ENCODE data around the gene SNRK. TPM values are rescaled to one million over a fixed set of nuclear protein-coding genes. Genes with fewer than 3 reads are reported as not detected.

Gene SNRK
- total RNA-seq, 1 donor from 2014 or later = 18.2 TPM

GRCh38 chr3:43389388-43390254, 103.3 kb downstream of the SNRK start:
- peaks cover 7% of the 10 kb centered on the region for H3K36me3 Mint-ChIP-seq (ENCODE audit: low read depth)
- peaks cover 7% of the 10 kb centered on the region for H3K9me3 Mint-ChIP-seq
- no peak overlapping the region for H3K4me3 Mint-ChIP-seq
- DNase-seq (ENCODE audit: low read depth, low spot score) = no peak
- no peaks in the 10 kb centered on the region for H3K27me3 Mint-ChIP-seq (ENCODE audit: low read depth)
- no peaks in the 10 kb centered on the region for H3K4me1 Mint-ChIP-seq
- TF ChIP-seq, protein P1, sequence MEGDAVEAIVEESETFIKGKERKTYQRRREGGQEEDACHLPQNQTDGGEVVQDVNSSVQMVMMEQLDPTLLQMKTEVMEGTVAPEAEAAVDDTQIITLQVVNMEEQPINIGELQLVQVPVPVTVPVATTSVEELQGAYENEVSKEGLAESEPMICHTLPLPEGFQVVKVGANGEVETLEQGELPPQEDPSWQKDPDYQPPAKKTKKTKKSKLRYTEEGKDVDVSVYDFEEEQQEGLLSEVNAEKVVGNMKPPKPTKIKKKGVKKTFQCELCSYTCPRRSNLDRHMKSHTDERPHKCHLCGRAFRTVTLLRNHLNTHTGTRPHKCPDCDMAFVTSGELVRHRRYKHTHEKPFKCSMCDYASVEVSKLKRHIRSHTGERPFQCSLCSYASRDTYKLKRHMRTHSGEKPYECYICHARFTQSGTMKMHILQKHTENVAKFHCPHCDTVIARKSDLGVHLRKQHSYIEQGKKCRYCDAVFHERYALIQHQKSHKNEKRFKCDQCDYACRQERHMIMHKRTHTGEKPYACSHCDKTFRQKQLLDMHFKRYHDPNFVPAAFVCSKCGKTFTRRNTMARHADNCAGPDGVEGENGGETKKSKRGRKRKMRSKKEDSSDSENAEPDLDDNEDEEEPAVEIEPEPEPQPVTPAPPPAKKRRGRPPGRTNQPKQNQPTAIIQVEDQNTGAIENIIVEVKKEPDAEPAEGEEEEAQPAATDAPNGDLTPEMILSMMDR (conservative IDR thresholded peaks at IDR 0.05) = no peak
- H3K27ac Mint-ChIP-seq (ENCODE audit: unreplicated experiment) = no peak overlapping the region

GRCh38 chr3:43390255-43390588, 103.9 kb downstream of the SNRK start:
- no peaks in the 10 kb centered on the region for H3K27me3 Mint-ChIP-seq (ENCODE audit: low read depth)
- H3K9me3 Mint-ChIP-seq = peaks cover 6% of the 10 kb centered on the region
- H3K27ac Mint-ChIP-seq (ENCODE audit: unreplicated experiment) = no peak overlapping the region
- TF ChIP-seq, protein P1 (conservative IDR thresholded peaks at IDR 0.05) = no peak
- no peaks in the 10 kb centered on the region for H3K4me1 Mint-ChIP-seq
- H3K4me3 Mint-ChIP-seq = no peak overlapping the region
- H3K36me3 Mint-ChIP-seq (ENCODE audit: low read depth) = peaks cover 2% of the 10 kb centered on the region
- DNase-seq (ENCODE audit: low read depth, low spot score) = no peak

GRCh38 chr3:43391621-43392020, 105.3 kb downstream of the SNRK start:
- no peak overlapping the region for H3K27ac Mint-ChIP-seq (ENCODE audit: unreplicated experiment)
- no peak for DNase-seq (ENCODE audit: low read depth, low spot score)
- TF ChIP-seq, protein P1 (conservative IDR thresholded peaks at IDR 0.05) = no peak

GRCh38 chr3:43394041-43394554, 107.8 kb downstream of the SNRK start:
- H3K4me3 Mint-ChIP-seq = no peak overlapping the region
- H3K27ac Mint-ChIP-seq (ENCODE audit: unreplicated experiment) = no peak overlapping the region
- TF ChIP-seq, protein P1 (conservative IDR thresholded peaks at IDR 0.05) = no peak
- H3K4me1 Mint-ChIP-seq = no peaks in the 10 kb centered on the region
- H3K9me3 Mint-ChIP-seq = peaks cover 3% of the 10 kb centered on the region
- no peak for DNase-seq (ENCODE audit: low read depth, low spot score)
- H3K27me3 Mint-ChIP-seq (ENCODE audit: low read depth) = no peaks in the 10 kb centered on the region
- peaks cover 2% of the 10 kb centered on the region for H3K36me3 Mint-ChIP-seq (ENCODE audit: low read depth)

More at GRCh38 chr3:43391621-43392020, 105.3 kb downstream of the SNRK start:
- Mint-ChIP-seq H3K9me3 (peaks cover 3% of the 10 kb centered on the region), H3K27me3 (ENCODE audit: low read depth) (no peaks in the 10 kb centered on the region), H3K4me1 (no peaks in the 10 kb centered on the region), H3K36me3 (ENCODE audit: low read depth) (peaks cover 2% of the 10 kb centered on the region), H3K4me3 (no peak overlapping the region)

DNA sequence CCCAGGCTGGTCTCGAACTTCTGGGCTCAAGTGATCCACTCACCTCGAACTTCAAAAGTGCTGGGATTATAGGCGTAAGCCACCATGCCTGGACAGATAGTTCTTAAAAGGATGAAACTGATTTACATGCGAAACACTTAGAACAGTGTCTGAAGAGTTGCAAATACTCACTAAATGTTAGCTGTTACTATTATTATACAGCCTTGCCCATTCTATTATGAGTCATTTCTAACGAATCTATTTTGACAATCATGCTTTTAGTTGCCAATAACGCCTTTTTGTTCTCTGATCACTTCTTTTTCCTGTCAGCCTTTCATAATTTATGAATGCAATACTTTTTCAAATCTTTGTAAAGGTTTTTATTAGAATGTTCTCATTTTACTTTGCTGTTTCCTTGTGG, 112.7 kb downstream of the SNRK start:
- Mint-ChIP-seq H3K27ac (ENCODE audit: unreplicated experiment) (no peak overlapping the region), H3K4me3 (no peak overlapping the region), H3K9me3 (no peaks in the 10 kb centered on the region), H3K27me3 (ENCODE audit: low read depth) (no peaks in the 10 kb centered on the region), H3K4me1 (no peaks in the 10 kb centered on the region), H3K36me3 (ENCODE audit: low read depth) (no peaks in the 10 kb centered on the region)
- TF ChIP-seq, protein P1 (conservative IDR thresholded peaks at IDR 0.05) = no peak
- no peak for DNase-seq (ENCODE audit: low read depth, low spot score)
